Effector memory CD4-positive, alpha-beta T cell (primary cell): ENCODE data around the gene SYNJ2.
"Not testable (repeated sequence)": the region's sequence is repeated elsewhere in the genome, so short reads cannot be mapped to it uniquely, and the experiment has no call there.

Experiments used
- DNase-seq, 3 donors: peaks; one replicate each; pipeline ENCODE4 v3.0.0-alpha.2; 2020
- H3K27ac ChIP-seq: 2 replicates; pipeline ENCODE4 v1.7.0; 2013; ENCODE audit warnings: mild to moderate bottlenecking, low read length, moderate library complexity; ENCODE audit not compliant: insufficient read depth, poor library complexity, severe bottlenecking
- H3K27me3 ChIP-seq: replicated peaks from 2 replicates; pipeline ENCODE4 v1.7.0; 2013; ENCODE audit warnings: mild to moderate bottlenecking, low read length; ENCODE audit not compliant: insufficient read depth, control insufficient read depth, poor library complexity, severe bottlenecking
- H3K36me3 ChIP-seq: 2 replicates; pipeline ENCODE4 v1.7.0; 2013; ENCODE audit warnings: mild to moderate bottlenecking, low read length, moderate library complexity; ENCODE audit not compliant: control insufficient read depth, insufficient read depth
- H3K4me1 ChIP-seq: 2 replicates; pipeline ENCODE4 v1.7.0; 2013; ENCODE audit warnings: low read length, mild to moderate bottlenecking; ENCODE audit not compliant: control insufficient read depth, insufficient read depth, poor library complexity, severe bottlenecking
- H3K4me3 ChIP-seq: 2 replicates; pipeline ENCODE4 v1.7.0; 2013; ENCODE audit warnings: low read length, low read depth, mild to moderate bottlenecking; ENCODE audit not compliant: insufficient read depth, poor library complexity, severe bottlenecking
- H3K9me3 ChIP-seq: 2 replicates; pipeline ENCODE4 v1.7.0; 2013; ENCODE audit warnings: mild to moderate bottlenecking, low read length, moderate library complexity; ENCODE audit not compliant: control insufficient read depth

The SYNJ2 gene

GRCh38 chr6:157967486-157967885, 14.2 kb upstream of the SYNJ2 start:
- Histone ChIP-seq H3K36me3 (no peaks in the 10 kb centered on the region), H3K4me3 (no peak overlapping the region), H3K27ac (no peak overlapping the region), H3K9me3 (no peaks in the 10 kb centered on the region), H3K4me1 (peaks cover 5% of the 10 kb centered on the region), H3K27me3 (no peaks in the 10 kb centered on the region)
- no peak for DNase-seq

- H3K27me3 ChIP-seq, H3K27ac ChIP-seq, H3K4me3 ChIP-seq, H3K36me3 ChIP-seq, H3K9me3 ChIP-seq, H3K4me1 ChIP-seq, DNase-seq: not testable (repeated sequence)
Observed at GRCh38 chr6:157972177-157972576, 9.5 kb upstream of the SYNJ2 start.

- Histone ChIP-seq H3K4me3 (no peak overlapping the region), H3K36me3 (no peaks in the 10 kb centered on the region), H3K27ac (no peak overlapping the region), H3K4me1 (no peaks in the 10 kb centered on the region), H3K9me3 (no peaks in the 10 kb centered on the region), H3K27me3 (no peaks in the 10 kb centered on the region)
- DNase-seq = no peak
Observed at GRCh38 chr6:157974341-157974894, 7.2 kb upstream of the SYNJ2 start.

GRCh38 chr6:157974967-157975366, 6.7 kb upstream of the SYNJ2 start:
- no peaks in the 10 kb centered on the region for H3K36me3 ChIP-seq
- H3K9me3 ChIP-seq = no peaks in the 10 kb centered on the region

GRCh38 chr6:157975456-157975855, 6.2 kb upstream of the SYNJ2 start:
- no peaks in the 10 kb centered on the region for H3K9me3 ChIP-seq
- no peak for DNase-seq
- no peaks in the 10 kb centered on the region for H3K36me3 ChIP-seq
- no peaks in the 10 kb centered on the region for H3K4me1 ChIP-seq
- H3K27ac ChIP-seq = no peak overlapping the region
- H3K4me3 ChIP-seq = no peak overlapping the region
- no peaks in the 10 kb centered on the region for H3K27me3 ChIP-seq

More at GRCh38 chr6:157974967-157975366, 6.7 kb upstream of the SYNJ2 start:
- Histone ChIP-seq H3K4me3 (no peak overlapping the region), H3K4me1 (no peaks in the 10 kb centered on the region), H3K27me3 (no peaks in the 10 kb centered on the region), H3K27ac (no peak overlapping the region)
- no peak for DNase-seq

- H3K9me3 ChIP-seq = no peaks in the 10 kb centered on the region
- H3K27me3 ChIP-seq = no peaks in the 10 kb centered on the region
- no peak overlapping the region for H3K4me3 ChIP-seq
- H3K36me3 ChIP-seq = no peaks in the 10 kb centered on the region
- no peaks in the 10 kb centered on the region for H3K4me1 ChIP-seq
- no peak overlapping the region for H3K27ac ChIP-seq
- DNase-seq = no peak
Observed at GRCh38 chr6:157976345-157977175, 5.1 kb upstream of the SYNJ2 start.

GRCh38 chr6:157977176-157977804, 4.4 kb upstream of the SYNJ2 start:
- no peaks in the 10 kb centered on the region for H3K36me3 ChIP-seq
- no peak for DNase-seq
- H3K9me3 ChIP-seq = no peaks in the 10 kb centered on the region
- H3K4me3 ChIP-seq = no peak overlapping the region
- H3K27ac ChIP-seq = no peak overlapping the region
- peaks cover 1% of the 10 kb centered on the region for H3K4me1 ChIP-seq
- H3K27me3 ChIP-seq = no peaks in the 10 kb centered on the region

GRCh38 chr6:157978021-157978783, 3.5 kb upstream of the SYNJ2 start:
- no peaks in the 10 kb centered on the region for H3K36me3 ChIP-seq
- H3K9me3 ChIP-seq = no peaks in the 10 kb centered on the region
- DNase-seq = no peak
- H3K27me3 ChIP-seq = no peaks in the 10 kb centered on the region
- peaks cover 10% of the 10 kb centered on the region for H3K4me1 ChIP-seq
- H3K4me3 ChIP-seq = no peak overlapping the region
- no peak overlapping the region for H3K27ac ChIP-seq

- DNase-seq = no peak
- H3K4me3 ChIP-seq = peak overlapping the region; percentile 97
- H3K27ac ChIP-seq = peak overlapping the region; percentile 73
- no peaks in the 10 kb centered on the region for H3K36me3 ChIP-seq
- H3K4me1 ChIP-seq = peaks cover 26% of the 10 kb centered on the region
- no peaks in the 10 kb centered on the region for H3K27me3 ChIP-seq
- no peaks in the 10 kb centered on the region for H3K9me3 ChIP-seq
Observed at GRCh38 chr6:157980288-157981131, 1.2 kb upstream of the SYNJ2 start.
